GM18517 (cell line): ENCODE results near the gene RPN1.
"Not testable (repeated sequence)": the region's sequence is repeated elsewhere in the genome, so short reads cannot be mapped to it uniquely, and the experiment has no call there.

Experiments
- ATAC-seq: cut with Tn5 transposase; IDR thresholded peaks from one replicate; pipeline ENCODE4 v1.9.1; 2021; ENCODE audit warnings: mild to moderate bottlenecking, moderate library complexity; ENCODE audit not compliant: unreplicated experiment

The RPN1 gene

DNA sequence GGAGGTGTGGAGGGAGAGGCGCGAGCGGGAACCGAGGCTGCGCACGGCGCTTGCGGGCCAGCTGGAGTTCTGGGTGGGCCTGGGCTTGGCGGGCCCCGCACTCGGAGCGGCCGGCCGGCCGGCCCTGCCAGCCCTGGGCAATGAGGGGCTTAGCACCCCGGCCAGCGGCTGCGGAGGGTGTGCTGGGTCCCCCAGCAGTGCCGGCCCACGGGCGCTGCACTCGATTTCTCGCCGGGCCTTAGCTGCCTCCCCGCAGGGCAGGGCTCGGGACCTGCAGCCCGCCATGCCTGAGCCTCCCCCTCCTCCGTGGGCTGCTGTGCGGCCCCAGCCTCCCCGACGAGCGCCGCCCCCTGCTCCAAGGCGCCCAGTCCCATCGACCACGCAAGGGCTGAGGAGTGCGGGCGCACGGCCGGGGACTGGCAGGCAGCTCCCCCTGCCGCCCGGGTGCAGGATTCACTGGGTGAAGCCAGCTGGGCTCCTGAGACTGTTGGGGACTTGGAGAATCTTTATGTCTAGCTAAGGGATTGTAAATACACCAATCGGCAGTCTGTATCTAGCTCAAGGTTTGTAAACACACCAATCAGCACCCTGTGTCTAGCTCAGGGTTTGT is 2.9 kb upstream of the RPN1 start:
- not testable (repeated sequence) for ATAC-seq

DNA sequence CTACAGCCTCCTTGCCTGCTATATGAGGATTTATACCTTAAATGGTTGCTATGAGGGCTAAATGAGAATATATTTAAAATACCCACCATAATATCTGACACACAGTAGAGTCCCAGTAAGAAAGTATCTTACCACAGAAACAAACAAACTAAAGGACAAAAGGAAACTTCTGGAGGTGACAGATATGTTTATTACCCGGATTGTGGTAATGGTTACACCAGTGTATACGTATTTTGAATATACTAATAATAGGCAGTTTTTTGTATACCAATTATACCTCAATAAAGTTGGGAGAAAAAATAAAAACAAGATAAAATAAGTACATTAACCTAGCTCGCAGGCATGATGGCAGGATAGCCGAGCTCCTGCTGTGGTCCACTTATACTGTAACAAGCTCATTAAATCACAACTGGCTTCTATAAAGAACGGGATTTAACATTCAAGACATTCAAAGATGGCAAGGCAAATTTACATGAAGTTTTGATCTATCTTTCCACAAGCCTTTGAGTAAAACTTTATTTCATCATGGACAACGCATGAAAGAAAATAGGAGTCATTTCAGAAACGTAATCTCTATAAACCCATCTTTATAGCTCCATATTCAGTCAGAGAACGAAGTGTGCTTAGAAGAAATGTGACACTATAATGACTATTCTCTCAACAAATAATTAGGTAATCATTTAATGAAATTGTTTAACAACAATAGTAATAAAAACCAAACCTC is 1.5 kb downstream of the RPN1 start:
- no peak for ATAC-seq

DNA sequence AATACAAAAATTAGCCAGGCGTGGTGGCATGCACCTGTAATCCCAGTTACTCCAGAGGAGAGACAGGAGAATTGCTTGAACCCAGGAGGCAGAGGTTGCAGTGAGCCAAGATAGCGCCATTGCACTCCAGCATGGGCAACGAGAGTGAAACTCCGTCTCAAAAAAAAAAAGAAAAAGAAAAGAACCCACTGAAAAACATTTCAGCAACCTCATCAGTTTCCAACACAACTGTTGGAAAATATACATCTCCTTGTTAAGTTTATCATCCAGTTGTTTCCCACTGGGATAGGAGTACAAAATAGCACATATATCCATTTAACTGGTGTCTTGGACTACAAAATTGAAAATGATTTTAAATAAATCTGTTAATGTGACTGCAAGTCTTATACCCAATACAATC is 2.2 kb downstream of the RPN1 start:
- ATAC-seq: no peak

DNA sequence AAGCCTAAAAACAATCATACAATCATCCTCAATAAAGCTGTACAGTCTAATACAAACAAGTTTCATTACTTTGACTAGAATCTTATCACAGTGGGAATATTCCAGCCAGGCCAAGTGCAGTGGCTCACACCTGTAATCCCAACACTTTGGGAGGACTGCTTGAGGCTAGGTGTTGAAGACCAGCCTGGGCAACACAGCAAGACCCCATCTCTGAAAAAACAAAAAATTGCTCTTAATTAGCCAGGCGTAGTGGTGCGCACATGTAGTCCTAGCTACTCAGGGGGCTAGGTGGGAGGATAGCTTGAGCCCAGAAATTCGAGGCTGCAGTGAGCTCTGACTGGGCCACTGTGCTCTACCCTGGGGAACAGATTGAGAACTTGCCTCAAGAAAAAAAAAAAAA is 3.3 kb downstream of the RPN1 start:
- no peak for ATAC-seq

DNA sequence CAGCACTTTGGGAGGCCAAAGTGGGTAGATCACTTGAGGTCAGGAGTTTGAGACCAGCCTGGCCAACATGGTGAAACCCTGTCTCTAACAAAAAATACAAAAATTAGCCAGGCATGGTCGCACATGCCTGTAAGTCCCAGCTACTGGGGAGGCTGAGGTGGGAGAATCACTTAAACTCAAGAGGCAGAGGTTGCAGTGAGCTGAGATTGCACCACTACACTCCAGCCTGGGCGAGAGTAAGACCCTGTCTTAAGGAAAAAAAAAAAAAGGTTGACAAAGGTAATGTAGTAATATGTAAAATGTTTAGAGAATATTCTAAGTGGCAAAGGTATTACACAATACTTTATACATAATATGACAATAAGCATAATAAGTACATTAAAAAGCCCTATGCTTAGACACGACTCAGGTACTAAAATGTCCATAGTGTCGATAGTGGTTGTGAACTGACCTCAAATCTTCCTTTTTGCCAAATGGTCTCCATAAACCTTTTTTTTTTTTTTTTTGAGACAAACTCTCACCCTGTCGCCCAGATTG is 16.5 kb downstream of the RPN1 start:
- ATAC-seq: no peak

DNA sequence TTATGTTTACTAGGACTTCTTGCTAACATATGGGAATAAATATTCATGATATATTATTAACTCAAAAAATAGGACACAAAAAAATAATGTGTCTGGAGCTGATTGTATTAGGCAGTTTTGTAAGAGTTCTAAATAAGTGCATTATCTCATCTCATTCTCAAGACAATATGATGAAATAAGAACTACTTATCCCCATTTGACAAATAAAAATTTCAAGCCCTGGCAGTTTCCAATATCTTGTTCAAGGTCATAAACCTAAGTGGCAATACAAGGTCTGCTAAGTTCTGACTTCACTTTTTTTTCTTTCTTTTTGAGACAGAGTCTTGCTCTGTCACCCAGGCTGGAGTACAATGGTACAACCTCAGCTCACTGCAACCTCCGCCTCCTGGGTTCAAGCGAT is 18.3 kb downstream of the RPN1 start:
- ATAC-seq: no peak

DNA sequence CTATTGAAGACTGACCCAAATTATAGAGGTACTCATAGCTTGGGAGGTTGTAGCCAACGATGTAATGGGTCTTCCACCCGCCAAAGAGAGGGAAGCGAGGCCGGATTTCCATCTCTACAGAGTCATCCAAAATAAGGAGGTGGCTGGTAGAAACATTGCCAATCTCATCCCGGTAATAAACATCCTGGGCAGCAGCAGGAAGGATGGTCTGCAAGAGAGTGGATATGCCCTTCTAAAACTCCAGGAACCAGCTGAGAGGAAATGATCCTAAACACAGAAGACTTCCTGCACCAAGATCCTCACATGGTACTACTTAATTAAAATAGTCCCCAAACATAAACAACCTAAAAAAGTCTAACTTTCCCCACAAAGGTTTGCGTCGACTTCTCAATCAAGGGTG is 20.7 kb downstream of the RPN1 start:
- no peak for ATAC-seq

DNA sequence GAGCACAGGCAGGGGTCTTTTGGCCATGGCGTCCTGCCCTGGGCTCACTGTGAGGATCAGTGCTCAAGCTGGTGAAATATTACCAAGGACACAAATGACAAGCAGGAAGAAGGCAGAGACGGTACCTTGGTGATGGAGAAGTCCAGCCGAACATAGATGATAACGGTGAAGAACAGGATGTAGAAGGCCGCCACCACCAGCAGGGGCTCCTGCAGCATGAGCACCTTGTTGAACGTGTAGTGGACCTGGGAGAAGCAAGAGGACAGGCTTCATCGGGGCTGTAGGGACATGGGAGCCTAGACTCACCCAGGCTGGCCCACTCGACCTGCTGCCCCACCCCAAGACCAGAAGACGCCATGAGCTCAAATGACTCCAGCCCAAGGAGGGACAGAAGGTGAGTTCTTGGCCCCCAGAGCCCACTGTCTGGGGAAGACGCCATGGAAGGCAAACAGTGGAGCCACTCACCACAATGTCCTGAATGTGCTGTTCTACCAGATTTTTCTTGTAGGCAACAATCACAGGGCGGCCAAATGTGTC is 25.1 kb downstream of the RPN1 start:
- no peak for ATAC-seq

DNA sequence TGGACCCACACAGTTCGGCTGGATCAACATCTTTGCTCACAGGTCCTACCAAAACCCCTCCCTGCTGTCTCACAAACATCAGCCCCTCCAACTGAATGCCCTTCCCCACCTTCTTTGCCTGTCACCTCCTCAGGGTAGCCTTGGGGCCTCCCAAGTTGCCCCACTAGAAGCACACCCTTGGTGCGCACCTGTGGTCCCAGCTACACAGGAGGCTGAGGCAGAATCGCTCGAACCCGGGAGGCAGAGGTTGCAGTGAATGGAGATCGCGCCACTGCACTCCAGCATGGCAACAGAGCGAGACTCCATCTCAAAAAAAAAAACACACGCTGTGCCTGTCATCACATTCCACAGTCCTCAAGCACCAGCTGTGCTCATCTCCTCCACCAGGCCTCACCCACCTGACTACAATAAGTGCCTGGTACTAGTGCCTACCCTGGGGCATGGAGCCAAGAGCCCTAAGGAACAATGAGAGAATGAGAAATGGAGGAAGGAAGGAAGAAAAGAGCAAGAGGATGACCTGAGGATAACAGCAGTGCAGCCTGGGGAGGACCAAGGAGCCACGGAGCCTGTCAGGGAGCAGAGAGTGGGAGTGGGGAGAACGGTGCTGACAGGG is 26.0 kb downstream of the RPN1 start:
- no peak for ATAC-seq

DNA sequence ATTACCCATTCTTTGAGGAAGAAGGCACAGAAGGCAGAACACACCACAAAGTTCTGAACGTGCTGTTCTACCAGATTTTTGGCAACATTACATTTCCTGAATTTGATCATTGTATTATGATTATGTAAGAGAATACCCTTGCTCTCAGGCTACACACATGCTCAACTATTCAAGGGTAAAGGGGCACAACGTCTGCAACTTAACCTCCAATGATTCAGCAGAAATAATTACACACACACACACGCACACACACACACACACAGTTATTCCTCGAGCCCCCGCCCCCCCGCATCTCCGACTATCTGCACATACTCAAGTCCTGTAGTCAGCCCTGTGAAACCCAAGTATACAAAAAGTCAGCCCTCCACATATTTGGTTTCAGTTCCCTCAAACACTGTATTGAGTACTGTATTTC is 26.8 kb downstream of the RPN1 start:
- no peak for ATAC-seq

DNA sequence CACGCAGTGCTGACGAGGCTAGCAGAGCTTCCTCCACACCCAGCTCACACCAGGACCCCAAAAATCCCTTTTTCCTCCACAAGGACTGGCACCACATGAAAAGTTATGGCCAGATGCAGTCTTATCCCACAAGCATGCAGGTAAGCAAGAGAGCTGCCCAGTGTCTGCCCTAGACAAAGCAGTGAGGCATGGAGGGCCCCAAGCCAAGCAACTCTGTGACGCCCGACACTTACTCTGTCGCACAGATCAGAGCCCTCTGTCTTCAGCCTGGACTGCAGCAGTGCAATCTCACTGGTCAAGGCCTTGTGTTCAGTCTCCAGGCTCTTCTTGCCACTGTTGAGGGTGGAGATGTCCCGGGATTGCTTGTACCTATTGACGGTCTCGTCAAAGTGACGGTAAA is 28.7 kb downstream of the RPN1 start:
- no peak for ATAC-seq

DNA sequence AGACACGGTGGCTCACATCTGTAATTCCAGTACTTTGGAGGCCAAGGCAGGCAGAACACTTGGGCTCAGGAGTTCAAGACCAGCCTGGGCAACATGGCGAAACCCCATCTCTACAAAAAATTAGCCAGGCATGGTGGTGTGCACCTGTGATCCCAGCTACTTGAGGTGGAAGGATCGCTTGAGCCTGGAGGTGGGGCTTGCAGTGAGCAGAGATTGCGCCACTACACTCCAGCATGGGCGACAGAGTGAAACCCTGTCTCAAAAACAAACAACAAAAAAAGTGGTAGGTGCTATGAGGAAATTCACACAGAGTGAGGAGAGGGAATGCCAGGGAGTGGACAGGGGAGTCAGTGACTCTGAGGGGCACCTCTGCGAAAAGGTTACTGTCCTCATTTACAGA is 29.4 kb downstream of the RPN1 start:
- ATAC-seq: no peak

DNA sequence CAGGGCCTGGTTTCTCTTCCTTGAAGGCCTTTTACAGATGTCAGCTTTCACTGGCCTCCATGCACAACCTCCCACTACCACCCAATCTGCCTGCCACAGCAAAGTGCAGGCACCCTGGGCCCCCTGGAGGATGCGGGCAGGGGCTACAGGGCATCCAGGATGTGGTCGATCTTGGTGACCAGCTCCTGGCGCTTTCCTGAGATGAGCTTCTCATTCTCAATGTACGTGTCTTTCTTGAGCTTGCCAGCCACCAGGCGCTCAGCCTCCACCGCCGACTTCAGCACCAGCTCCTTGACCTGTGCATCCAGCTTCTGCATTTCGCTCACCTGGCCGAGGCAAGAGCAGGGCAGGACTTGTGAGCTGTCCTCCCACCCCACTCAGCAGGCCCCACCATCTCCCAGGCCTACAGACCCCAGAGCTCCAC is 30.3 kb downstream of the RPN1 start:
- no peak for ATAC-seq

DNA sequence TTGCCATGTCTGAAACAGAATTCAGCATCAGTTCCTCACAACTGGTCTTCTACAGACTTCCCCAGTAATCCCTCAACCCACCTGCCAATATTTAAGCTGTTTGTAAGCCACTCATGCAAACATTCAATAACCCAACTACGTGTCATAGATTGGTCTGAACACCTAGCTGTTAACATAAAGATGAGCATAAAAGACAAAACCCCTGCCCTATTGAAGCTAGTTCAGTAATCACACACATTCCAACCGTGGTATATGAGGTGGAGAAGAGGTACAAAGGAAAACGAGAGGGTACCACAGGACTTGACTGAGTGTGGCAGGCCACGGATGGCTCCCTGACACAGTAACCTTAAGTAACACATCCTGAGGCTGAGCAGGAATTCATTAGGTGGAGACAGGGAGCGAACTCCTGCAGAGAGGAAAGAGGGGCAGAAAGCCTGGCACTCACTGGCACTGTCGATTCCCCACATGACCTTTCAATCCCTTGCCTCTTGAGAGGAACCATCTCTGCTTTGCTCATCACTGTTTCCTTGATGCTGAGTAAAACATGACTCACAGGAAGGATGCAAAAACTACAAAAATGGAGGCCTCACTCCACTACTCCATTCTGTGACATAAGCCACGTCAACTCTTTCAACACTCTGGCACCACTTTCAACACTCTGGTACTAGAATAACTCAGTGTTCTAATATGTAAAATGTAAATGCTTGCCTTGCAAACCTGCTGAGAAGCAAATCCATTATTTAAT is 31.3 kb downstream of the RPN1 start:
- no peak for ATAC-seq

DNA sequence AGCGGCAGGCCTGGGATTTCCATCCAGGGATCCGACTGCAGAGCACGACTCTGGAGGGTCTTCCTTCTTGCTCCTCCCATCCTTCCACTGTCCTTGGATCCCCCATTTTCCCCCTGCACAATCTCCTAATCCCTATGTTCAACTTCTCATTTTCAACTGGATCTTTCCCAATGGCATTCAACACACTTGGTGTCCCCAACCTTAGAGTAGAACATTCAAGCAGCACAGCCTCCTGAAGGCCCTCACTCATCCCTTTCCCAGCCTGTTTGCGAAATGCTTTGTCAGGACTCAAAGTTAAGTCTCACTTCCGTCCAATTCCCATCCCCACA is 32.3 kb downstream of the RPN1 start:
- ATAC-seq: no peak

DNA sequence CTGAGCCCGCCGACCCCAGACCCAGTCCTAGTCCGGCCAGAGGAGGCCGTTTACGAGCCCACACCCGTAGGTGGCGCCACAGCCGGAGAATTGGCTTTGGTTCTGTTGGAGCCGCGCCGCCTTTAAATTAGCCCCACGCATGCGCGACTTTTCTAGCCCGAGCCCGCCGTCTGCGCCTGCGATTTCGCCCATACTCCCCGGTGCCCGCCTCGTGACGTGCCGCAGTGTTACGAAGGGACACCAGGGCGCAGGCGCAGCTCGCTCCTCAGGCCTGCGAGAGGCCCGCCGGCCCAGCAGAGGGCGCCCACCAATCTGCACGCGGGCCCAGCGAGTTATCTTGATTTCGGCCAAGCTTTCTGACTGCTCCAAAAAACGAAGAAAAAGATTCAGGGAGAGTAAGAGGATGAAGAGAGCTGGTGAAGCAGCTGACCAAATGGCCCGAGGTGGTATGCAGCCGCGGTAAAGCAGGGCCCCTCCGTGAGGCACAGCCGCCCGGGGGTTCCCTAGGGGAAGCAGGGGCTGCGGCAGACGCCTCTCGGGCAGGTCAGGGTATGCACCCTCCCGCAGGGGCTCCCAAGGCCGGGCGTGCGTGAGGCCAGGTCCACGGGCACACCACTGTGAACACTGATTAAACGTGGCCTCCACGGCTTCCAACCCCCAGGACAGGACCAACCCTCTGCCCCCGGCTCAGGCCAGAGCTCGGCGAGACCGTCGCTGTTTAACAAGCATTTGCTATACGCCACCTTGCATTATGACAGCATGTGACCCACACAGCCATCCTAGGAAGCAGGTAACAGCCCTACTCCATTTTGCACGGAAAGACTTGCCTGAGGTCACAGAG is 32.8 kb downstream of the RPN1 start:
- ATAC-seq: peak; percentile 81

DNA sequence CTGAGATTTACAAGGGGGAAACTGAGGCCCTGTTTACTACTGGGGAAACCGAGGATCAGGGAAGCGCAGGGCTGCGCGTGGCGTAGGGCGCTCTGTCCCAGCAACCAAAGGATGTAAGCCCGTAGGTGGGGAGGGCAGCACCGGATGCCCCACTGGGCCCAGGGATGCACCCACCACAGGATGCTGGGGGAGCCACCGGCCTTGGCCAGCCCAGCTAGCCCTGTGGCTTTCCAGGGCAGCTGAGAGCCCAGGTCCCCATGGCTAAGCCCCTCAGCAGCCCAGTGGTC is 33.4 kb downstream of the RPN1 start:
- ATAC-seq: no peak

DNA sequence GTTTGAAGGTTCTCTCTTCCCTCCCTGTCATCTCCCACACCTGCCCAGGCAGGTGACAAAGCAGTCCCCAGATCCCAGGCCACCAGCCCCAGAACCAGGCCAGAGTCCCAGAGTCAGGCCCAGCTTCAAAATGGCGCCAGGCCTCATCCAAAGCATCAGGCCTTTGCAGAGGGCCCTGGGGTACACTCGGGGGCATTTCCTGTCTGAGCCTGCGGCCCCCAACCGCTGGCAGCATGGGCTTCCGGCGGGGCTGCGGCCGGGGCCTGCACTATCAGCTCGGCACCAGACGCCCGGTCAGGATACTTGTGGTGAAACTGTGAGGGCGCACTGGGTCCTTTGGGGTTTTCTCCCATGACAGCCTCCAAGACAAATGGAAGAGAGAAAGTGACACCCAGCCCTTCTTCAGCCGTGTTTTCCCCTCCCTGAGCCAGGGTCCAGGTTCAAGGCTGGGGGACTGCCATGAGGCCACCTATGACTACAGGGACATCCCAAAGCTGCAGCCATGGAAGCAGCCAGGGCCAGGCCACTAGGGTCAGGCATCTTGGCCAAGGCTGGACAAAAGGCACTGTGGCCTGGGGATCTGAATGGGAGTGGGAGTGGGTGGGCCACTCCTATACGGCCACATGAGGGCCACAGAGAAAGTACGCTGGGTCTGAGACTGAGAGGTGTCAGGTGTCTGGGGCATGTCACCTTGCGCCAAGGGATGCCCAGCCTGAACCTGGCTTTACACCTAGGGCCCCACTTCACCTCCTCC is 33.9 kb downstream of the RPN1 start:
- no peak for ATAC-seq

DNA sequence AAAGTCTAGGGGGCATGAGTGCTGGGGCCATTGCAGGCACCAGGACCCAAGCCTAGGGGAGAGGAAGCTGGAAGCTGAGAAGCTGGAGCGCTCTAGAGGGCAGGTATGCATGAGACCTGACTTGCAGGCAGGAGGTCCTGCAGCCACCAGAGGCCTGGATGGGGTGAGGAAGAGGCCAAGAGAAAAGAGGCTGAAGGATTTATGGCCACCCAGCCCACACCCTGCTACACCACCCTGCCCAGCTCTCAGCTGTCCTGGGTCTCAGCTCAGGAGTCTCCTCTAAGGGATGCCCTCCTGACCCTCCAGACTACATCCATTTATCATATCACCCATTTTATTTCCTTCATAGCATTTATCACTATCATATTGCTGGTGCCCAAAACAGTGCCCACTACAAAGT is 36.5 kb downstream of the RPN1 start:
- no peak for ATAC-seq
